Breast epithelium (tissue), 4 donors: ENCODE data around the gene OR14I1. TPM values are rescaled to one million over a fixed set of nuclear protein-coding genes. Genes with fewer than 3 reads are reported as not detected.

Experiments used
- DNase-seq, 2 donors: peaks; one replicate each; pipeline ENCODE4 v3.0.0-alpha.2; 2019; ENCODE audit warnings: low spot score in 2 of 2
- H3K27ac ChIP-seq, 2 donors: fragments of 200-600 bp; sonication (generic) in 1 of 2; one replicate each; pipeline ENCODE4 v1.5.1; 2016 to 2019; ENCODE audit warnings: mild to moderate bottlenecking in 1 of 2
- H3K27me3 ChIP-seq, 2 donors: fragments of 200-600 bp; sonication (generic) in 1 of 2; one replicate each; pipeline versions ENCODE4 v1.5.1 to v1.6.0; 2017 to 2019; ENCODE audit warnings: control low read depth in 1 of 2, mild to moderate bottlenecking in 1 of 2
- H3K36me3 ChIP-seq: fragments of 200-600 bp; one replicate; pipeline ENCODE4 v1.5.1; 2019
- H3K4me1 ChIP-seq, 2 donors: fragments of 200-600 bp; sonication (generic); one replicate each; pipeline ENCODE4 v1.5.1; 2016 to 2019; ENCODE audit warnings: control low read depth in 1 of 2
- H3K4me3 ChIP-seq, 3 donors: fragments of 200-600 bp; sonication (generic); 1 replicate in 2 of 3; 2 replicates in 1 of 3; pipeline ENCODE4 v1.5.1; 2016 to 2019; ENCODE audit warnings: mild to moderate bottlenecking in 3 of 3, moderate library complexity in 2 of 3
- H3K9me3 ChIP-seq, 2 donors: fragments of 200-600 bp; sonication (generic) in 1 of 2; one replicate each; pipeline ENCODE4 v1.5.1; 2016 to 2019; ENCODE audit warnings: control low read depth in 1 of 2
- POLR2A ChIP-seq: fragments of 450-650 bp; IDR thresholded peaks from one replicate; pipeline ENCODE4 v1.6.1; 2016; ENCODE audit warnings: antibody characterized with exemption, mild to moderate bottlenecking, moderate library complexity
- POLR2AphosphoS5 ChIP-seq, 3 donors: sonication (generic); formaldehyde crosslinking; IDR thresholded peaks; one replicate each; pipeline ENCODE4 v1.6.1; 2017; ENCODE audit warnings: antibody characterized with exemption in 3 of 3
- intact Hi-C: fragments of 100-400 bp; cut with DNase I; formaldehyde crosslinking; loops from one replicate; pipeline ENCODE4 v1.15.1; 2023; ENCODE audit warnings: low total_unique reads
- total RNA-seq, 3 donors: library from RNA; depleted of rRNA; stranded (reverse); fragments of >200 nt; gene quantifications; one replicate each; pipeline ENCODE4 v1.1.0, GENCODE V29; 2016
- TF ChIP-seq, protein P1 (sequence below), 3 donors: fragments of 450-650 bp; IDR thresholded peaks; one replicate each; pipeline ENCODE4 v1.5.1; 2016 to 2017; ENCODE audit warnings: antibody characterized with exemption in 3 of 3, mild to moderate bottlenecking in 3 of 3, moderate library complexity in 3 of 3

The OR14I1 gene
- total RNA-seq: not detected

- H3K27ac ChIP-seq: no peak within 1 kb of the TSS
- H3K4me3 ChIP-seq: no peak within 1 kb of the TSS
- H3K9me3 ChIP-seq: no peaks in the 10 kb centered on the region
- DNase-seq: no peak
- no peaks in the 10 kb centered on the region for H3K4me1 ChIP-seq
- TF ChIP-seq POLR2A (no peak), POLR2AphosphoS5 (IDR thresholded peaks at IDR 0.05) (no peak)
- TF ChIP-seq, protein P1, sequence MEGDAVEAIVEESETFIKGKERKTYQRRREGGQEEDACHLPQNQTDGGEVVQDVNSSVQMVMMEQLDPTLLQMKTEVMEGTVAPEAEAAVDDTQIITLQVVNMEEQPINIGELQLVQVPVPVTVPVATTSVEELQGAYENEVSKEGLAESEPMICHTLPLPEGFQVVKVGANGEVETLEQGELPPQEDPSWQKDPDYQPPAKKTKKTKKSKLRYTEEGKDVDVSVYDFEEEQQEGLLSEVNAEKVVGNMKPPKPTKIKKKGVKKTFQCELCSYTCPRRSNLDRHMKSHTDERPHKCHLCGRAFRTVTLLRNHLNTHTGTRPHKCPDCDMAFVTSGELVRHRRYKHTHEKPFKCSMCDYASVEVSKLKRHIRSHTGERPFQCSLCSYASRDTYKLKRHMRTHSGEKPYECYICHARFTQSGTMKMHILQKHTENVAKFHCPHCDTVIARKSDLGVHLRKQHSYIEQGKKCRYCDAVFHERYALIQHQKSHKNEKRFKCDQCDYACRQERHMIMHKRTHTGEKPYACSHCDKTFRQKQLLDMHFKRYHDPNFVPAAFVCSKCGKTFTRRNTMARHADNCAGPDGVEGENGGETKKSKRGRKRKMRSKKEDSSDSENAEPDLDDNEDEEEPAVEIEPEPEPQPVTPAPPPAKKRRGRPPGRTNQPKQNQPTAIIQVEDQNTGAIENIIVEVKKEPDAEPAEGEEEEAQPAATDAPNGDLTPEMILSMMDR (IDR thresholded peaks at IDR 0.05): no peak
- intact Hi-C loops: no loop called here
- no peaks in the 10 kb centered on the region for H3K36me3 ChIP-seq
- H3K27me3 ChIP-seq: no peaks in the 10 kb centered on the region
Measured at GRCh38 chr1:248702714-248703113, at the start of gene OR14I1. TSS of gene OR14I1 (minus strand) at chr1:248702766.

- no peaks in the 10 kb centered on the region for H3K9me3 ChIP-seq
- no peak for TF ChIP-seq POLR2A
- TF ChIP-seq, protein P1 (IDR thresholded peaks at IDR 0.05): no peak
- TF ChIP-seq POLR2AphosphoS5 (IDR thresholded peaks at IDR 0.05): no peak
- intact Hi-C loops: no loop called here
- H3K27me3 ChIP-seq: no peaks in the 10 kb centered on the region
- no peak for DNase-seq
- no peak overlapping the region for H3K27ac ChIP-seq
- H3K4me3 ChIP-seq: no peak overlapping the region
- H3K36me3 ChIP-seq: no peaks in the 10 kb centered on the region
- H3K4me1 ChIP-seq: no peaks in the 10 kb centered on the region
Measured at GRCh38 chr1:248751635-248752034, 49.1 kb upstream of the OR14I1 start.

DNA sequence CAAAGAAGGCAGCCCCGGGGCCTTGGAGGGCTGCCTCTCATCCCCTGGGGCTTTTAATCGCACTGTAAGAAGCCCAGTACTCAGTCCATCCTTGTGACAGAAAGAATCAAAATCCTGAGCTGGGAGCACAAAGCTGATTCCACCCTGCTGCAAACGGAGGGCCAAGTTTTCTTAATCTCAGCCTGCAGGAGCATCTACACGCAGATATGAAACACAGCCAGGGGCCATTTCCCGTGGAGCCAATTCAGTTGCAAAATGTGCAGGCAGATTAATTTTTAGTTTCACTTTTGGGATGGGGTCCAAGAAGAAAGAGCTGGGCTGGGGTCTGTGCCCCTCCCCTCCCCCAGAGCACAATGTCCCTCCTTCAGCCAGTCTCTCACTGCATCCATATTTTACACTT lies 48.6 kb upstream of the OR14I1 start:
- H3K9me3 ChIP-seq: no peaks in the 10 kb centered on the region
- H3K4me3 ChIP-seq: no peak overlapping the region
- no peak for TF ChIP-seq POLR2A
- TF ChIP-seq POLR2AphosphoS5 (IDR thresholded peaks at IDR 0.05): no peak
- TF ChIP-seq, protein P1 (IDR thresholded peaks at IDR 0.05): no peak
- H3K36me3 ChIP-seq: no peaks in the 10 kb centered on the region
- intact Hi-C loops: no loop called here
- H3K27me3 ChIP-seq: no peaks in the 10 kb centered on the region
- no peak overlapping the region for H3K27ac ChIP-seq
- DNase-seq: no peak
- no peaks in the 10 kb centered on the region for H3K4me1 ChIP-seq

- Histone ChIP-seq H3K4me1 (no peaks in the 10 kb centered on the region), H3K9me3 (no peaks in the 10 kb centered on the region), H3K4me3 (no peak overlapping the region), H3K27me3 (no peaks in the 10 kb centered on the region), H3K27ac (no peak overlapping the region), H3K36me3 (no peaks in the 10 kb centered on the region)
- DNase-seq: no peak
- TF ChIP-seq POLR2AphosphoS5 (IDR thresholded peaks at IDR 0.05): no peak
- TF ChIP-seq, protein P1 (IDR thresholded peaks at IDR 0.05): no peak
- no peak for TF ChIP-seq POLR2A
- intact Hi-C loops: no loop called here
Measured at GRCh38 chr1:248750496-248750895, 47.9 kb upstream of the OR14I1 start.

- H3K27ac ChIP-seq: no peak overlapping the region
- H3K4me1 ChIP-seq: no peaks in the 10 kb centered on the region
- intact Hi-C loops: no loop called here
- H3K27me3 ChIP-seq: no peaks in the 10 kb centered on the region
- DNase-seq: no peak
- no peaks in the 10 kb centered on the region for H3K9me3 ChIP-seq
- H3K36me3 ChIP-seq: no peaks in the 10 kb centered on the region
- H3K4me3 ChIP-seq: no peak overlapping the region
- TF ChIP-seq POLR2AphosphoS5 (IDR thresholded peaks at IDR 0.05): no peak
- TF ChIP-seq POLR2A: no peak
- TF ChIP-seq, protein P1 (IDR thresholded peaks at IDR 0.05): no peak
Measured at GRCh38 chr1:248748211-248748610, 45.6 kb upstream of the OR14I1 start.
